ENCODE data around the gene MAPKAP1.
"Not testable (repeated sequence)": the region's sequence is repeated elsewhere in the genome, so short reads cannot be mapped to it uniquely, and the experiment has no call there.

MAPKAP1 gene

DNA sequence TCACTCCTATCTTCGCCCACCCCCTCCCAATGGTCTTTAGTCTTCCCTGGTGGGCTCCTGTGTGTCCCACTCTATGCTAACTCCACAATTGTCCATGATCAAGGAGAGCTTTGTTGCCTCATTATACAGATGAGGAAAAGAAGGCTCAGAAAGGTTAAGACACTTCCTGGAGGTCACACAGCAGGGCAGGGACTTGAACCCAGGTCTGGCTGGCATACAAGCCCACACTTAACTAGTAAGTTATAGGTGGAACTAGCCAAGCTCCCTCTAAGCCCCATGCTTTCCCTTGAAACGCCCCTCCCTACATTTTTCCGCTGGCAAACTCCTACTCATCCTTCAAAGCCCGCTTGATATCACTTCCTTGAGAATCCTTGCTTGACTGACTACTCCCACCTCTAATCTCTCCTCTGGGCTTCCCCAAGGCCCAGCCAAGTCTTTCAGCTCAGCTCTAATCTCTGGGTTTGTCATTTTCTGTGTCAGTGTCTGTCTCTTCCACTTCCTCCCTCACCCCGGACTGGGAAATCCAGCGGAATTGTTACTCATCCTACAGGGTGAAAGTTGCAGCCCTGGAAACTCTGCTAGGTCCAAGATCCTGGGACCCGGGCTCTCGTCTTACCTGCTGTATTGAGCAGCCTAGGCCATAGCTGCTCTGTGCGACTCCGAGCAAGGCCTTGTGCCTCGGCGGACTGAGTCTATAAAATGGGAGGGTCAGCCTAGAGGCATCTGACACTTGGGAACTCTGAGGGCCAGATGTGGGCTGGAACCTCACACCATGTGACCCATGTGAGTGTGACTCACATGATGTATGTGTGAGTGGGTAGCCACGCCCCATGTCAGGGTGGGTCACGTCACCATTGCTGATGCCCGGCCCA lies 300.8 kb downstream of the MAPKAP1 start:
- no peak for DNase-seq

DNA sequence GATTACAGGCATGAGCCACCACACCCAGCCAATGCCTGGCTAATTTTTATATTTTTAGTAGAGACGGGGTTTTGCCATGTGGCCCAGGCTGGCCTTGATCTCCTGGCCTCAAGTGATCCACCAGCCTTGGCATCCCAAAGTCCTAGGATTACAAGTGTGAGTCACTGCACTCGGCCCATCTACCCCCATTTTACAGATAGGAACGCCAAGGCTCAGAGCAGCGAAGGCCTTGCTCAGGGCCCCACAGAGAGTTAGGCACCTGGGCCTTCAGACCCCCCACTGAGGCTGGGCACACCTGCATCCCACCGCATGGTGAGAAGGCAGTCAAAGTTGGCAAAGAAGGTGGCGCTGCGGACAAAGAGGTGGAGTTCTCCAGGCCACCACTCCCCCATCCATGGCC lies 302.3 kb downstream of the MAPKAP1 start:
- DNase-seq: no peak

DNA sequence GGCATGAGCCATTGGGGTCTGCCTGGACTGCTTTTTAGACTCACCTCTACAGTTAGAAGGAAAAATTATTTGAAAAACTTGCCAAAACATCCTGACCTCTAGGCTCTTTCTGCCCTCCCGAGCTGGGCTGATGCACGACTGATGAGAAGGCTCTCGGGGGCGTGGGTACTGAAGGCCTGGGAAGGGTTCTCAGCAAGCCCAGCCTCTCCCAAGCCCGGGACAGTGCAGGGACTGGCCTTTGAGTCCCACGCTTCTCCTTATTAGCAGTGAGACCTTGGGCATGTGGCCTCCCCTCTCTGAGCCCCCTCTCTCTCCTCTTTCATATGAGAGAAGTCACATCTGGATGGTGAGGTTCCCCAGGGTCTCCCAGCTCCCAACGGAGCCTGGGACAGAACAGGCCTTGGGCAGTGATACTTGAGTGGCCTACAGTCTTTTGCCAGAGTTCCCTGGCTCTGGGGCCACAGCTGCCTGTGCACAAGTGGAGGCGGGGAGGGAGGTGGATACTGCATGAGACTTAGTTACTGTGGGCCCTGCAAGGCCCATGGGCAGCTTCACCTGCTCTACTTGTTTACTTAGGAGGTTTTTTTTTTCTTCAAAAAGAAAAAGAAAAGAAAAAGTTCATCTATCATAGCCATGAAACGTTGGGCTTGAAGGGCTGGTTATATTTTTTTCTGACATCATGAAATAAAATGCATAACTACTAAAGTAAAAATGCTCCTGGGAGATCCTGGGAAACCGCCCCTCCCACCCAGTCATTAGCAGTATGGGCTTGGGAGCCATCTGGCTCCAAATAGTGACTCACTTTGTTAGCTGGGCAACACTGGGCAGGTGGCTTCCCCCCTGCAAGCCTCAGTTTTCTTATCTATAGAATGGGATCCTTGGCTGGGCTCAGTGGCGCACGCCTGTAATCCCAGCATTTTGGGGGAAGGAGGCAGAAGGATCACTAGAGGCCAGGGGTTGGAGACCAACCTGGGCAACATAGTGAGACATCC lies 306.0 kb downstream of the MAPKAP1 start:
- no peak for DNase-seq

DNA sequence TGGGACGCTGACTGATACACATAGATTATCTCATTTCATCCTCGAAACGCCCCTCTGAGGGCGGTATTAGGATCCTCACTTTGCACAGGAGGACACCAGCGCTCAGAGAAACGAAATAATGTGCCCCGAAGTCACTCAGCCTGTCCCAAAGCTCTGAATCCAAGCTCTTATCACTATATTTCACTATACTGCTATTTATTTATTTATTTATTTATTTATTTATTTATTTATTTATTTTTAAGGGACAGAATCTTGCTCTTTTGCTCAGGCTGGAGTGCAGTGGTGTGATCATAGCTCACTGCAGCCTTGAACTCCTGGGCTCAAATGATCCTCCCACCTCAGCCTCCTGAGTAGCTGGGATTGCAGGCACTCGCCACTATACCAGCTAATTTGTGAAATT lies 306.8 kb downstream of the MAPKAP1 start:
- DNase-seq: not testable (repeated sequence)

DNA sequence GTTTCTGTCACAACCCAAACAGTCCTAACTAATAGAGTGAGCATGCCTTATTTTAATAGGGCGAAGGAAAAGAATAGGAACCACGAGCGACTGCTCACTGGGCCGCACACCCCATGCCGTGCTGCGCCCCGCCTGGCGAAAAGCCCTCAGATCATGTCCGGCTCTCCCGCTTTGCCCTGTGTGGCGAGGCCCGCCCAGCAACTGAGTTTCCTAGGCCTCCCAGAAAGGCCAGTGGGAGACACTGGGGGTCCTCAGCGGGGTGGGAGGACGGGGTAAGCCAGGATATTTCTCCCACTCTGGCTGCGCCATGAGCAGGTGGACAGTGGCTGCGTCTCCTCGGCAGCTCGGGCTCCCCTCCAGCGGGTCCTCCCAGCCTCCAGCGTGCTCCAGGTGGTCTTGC lies 307.3 kb downstream of the MAPKAP1 start:
- no peak for DNase-seq

DNA sequence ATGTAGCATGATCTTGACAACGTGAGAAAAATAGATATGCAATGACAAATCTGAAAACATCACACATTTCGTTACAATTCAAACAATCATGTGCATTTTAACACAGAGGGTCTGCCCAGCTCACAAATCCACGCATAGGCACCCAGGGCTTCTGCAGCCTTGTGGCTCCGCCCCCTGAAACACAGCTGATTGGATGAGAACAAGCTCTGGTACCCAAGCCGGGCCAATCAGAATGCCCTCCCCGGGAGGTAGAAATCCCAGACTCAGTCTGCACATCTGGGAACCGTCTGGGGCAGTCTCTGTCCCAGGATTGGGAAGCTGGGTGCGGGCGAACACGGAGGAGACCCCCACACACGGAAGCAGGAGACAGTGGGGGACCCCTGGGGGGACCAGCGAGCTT lies 307.8 kb downstream of the MAPKAP1 start:
- no peak for DNase-seq

DNA sequence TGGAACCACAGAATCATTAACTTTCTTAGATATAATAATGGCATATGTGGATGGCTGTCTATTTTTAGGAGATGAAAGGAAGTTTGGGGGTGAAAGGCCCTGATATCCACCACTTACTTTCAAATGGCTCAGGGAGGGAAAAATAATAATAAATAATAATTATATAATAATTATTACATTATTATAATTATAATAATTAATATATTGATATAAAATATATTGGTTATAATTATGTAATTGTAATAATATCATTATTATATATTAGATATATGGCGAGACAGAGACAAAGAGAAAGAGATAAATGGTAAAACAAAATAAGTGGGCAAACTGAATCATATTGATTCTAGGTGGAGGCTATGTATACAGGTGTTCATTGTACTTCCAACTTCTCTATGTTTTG lies 308.8 kb downstream of the MAPKAP1 start:
- DNase-seq: no peak

DNA sequence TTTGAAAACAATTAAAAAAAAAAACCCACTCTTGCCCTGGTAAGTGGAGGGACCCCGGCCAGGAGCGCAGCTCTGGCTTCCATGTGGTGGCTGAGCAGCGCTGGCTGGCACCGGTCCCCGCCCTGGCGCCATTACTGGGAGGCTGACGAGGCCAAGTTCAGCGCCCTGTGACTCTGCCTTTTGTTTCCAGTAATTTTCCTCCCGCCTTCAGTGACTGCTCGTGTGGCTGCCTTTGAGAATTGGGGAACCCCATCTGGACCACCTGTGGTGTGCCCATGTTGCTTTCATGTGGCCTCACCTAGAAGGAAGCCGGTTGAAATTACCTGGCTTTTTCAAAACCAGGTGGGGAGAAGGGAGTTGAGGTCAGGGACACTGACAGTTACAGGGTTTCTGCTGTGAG lies 309.3 kb downstream of the MAPKAP1 start:
- DNase-seq: no peak

DNA sequence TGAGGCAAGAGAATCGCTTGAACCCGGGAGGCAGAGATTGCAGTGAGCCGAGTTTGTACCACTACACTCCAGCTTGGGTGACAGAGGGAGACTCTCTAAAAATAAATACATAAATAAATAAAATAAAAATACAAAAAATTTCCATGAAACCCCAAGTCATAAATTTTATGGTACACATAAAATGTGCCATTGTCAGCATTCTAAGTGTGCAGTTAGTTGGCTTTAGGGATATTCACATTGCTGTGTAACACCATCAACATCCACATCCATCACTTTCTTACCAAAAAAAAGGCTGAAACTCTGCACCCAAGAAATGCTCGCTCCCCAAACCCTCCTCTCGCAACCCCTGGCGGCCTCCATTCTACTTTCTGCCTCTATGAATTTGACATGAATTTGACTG lies 310.2 kb downstream of the MAPKAP1 start:
- DNase-seq: no peak

DNA sequence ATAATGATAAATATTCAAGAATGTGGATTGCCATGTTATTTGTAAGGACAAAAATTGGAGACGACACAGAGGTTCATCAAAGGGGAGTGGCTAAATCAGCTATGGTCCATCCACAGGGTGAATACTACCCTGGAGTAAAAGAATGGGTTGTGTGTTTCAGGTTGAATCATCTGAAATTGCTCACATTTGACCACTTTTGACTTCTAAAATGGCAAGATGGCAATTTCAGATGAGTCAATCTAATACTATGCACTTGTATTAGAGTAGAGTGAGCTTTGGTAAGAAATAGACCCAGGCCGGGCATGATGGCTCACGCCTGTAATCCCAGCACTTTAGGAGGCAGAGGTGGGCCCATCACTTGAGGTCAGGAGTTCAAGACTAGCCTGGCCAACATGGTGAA lies 313.6 kb downstream of the MAPKAP1 start:
- no peak for DNase-seq

DNA sequence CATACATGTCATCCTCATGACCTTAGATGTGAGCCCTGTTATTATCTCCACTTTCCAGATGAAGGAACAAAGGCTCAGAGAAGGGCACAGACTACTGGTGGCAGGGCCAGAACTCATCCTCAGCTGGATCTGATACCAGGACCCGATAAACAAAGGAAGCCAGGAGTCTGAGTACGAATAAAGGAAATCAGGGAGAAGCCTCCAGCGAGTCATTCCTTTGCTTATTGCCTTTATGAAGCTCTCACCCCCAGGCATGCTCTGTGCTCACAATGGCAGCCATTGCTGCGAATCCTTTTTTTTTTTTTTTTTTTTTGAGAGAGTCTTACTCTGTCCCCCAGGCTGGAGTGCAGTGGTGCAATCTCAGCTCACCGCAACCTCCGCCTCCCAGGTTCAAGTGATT lies 315.3 kb downstream of the MAPKAP1 start:
- no peak for DNase-seq

DNA sequence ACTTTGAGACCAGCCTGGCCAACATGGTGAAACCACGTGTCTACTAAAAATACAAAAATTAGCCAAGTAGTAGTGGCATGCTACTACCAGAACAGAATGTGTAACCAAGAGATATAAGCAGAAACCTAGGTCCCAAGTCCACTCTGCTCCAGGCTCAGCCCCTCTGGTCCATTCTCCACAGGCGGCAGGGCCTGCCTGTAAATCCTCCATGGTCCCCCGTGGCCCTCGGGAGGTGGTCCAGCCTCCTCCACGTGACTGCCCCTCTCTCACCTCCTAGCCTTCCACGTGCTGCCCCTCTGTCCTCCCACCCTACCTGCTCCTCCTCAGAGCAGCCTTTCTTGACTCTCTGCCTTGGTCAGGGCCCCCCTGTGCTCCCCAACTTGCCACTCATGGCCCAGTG lies 318.0 kb downstream of the MAPKAP1 start:
- no peak for DNase-seq

DNA sequence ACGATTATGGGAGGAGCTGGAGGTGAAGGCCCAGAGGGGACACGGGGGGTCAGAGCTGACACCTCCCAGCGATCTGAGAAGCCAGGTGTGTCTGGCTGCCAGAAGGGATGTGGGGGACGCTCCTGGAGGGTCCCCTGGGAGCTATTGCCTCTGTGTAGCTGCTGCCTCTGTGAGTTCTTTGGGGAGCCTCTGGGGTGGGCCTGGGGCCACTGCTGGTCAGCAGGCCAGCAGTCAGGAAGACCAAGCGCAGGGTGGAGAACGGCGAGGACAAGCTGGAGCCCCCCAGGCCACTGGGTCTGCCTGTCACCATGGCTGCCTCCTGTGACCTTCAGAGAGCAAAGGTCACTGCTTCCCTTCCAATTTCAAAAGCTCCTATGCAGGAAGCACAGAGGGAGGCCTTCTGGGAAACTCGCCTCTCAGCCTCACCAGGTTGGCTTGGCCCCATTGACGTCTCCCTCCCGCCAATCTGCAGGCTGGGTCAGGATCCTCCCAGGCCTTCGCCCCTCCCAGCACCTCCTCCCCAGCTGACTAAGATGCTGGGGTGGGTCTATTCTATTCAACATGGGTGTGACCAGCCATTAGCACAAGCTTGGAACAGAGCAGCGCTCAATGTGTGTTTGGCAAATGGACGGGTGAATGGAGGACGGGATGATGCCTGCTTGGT lies 319.0 kb downstream of the MAPKAP1 start:
- no peak for DNase-seq
